Retinal pigment epithelial cell (primary cell): ENCODE data around the gene ACSS1.

ENCODE experiments used
- DNase-seq: peaks from one replicate; pipeline ENCODE4 v3.0.0-alpha.2; 2010; ENCODE audit warnings: low read depth
- H3K4me3 ChIP-seq: 2 replicates; pipeline ENCODE4 v1.5.1; 2011; ENCODE audit warnings: mild to moderate bottlenecking, low read length, control low read depth, moderate library complexity
- TF ChIP-seq, protein P1 (sequence below): conservative IDR thresholded peaks from 2 replicates; pipeline ENCODE4 v1.5.1; 2011; ENCODE audit warnings: low read depth, low read length, control low read depth, inconsistent platforms

ACSS1 gene

GRCh38 chr20:24963672-24964505 lies 94.0 kb downstream of the ACSS1 start:
- H3K4me3 ChIP-seq, result no peak overlapping the region
- TF ChIP-seq, protein P1, sequence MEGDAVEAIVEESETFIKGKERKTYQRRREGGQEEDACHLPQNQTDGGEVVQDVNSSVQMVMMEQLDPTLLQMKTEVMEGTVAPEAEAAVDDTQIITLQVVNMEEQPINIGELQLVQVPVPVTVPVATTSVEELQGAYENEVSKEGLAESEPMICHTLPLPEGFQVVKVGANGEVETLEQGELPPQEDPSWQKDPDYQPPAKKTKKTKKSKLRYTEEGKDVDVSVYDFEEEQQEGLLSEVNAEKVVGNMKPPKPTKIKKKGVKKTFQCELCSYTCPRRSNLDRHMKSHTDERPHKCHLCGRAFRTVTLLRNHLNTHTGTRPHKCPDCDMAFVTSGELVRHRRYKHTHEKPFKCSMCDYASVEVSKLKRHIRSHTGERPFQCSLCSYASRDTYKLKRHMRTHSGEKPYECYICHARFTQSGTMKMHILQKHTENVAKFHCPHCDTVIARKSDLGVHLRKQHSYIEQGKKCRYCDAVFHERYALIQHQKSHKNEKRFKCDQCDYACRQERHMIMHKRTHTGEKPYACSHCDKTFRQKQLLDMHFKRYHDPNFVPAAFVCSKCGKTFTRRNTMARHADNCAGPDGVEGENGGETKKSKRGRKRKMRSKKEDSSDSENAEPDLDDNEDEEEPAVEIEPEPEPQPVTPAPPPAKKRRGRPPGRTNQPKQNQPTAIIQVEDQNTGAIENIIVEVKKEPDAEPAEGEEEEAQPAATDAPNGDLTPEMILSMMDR, result no peak
- DNase-seq, result no peak

GRCh38 chr20:24962510-24962909 lies 95.4 kb downstream of the ACSS1 start:
- no peak for DNase-seq
- no peak overlapping the region for H3K4me3 ChIP-seq
- TF ChIP-seq, protein P1, result no peak

DNA sequence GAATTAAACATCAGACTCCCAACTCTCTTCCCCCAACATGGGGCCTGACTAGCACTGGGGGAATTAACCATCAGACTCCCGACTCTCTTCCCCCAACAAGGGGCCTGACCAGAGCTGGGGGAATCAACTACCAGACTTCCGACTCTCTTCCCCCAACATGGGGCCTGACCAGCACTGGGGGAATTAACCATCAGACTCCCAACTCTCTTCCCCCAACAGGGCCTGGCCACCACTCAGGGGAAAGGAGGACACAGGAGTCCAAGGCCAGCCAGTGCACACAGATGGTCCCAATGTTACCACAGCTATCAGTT lies 95.8 kb downstream of the ACSS1 start:
- TF ChIP-seq, protein P1, result no peak
- H3K4me3 ChIP-seq, result no peak overlapping the region
- no peak for DNase-seq

- DNase-seq, result no peak
- TF ChIP-seq, protein P1, result no peak
- no peak overlapping the region for H3K4me3 ChIP-seq
These were observed 96.4 kb downstream of the ACSS1 start for GRCh38 chr20:24961384-24962181.

- DNase-seq, result no peak
- TF ChIP-seq, protein P1, result no peak
- H3K4me3 ChIP-seq, result no peak overlapping the region
These were observed 97.1 kb downstream of the ACSS1 start for GRCh38 chr20:24960861-24961260.

DNA sequence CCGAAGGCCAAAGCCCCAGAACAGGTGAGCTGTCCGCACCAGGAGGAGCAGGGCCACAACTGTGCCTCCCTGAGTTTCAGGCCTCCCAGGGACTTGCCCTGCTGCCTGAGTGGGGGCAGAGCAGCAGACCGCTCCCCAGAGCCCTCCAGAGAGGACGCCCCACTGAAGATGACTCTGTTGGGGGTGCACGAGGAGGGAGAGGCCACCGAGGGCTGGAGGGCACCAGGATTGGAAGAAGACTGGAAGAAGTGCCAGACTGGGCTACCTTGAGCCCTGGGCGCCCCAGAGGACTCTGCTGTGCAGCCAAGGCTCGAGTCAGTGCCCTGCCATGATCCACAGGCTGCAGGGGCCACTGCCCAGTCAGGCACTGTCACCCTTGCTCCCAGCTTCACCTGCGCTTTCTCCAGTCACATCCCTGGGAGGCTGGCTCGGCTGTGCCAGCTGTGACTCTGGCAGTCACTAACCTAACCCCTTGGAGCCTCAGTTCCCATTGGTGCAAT lies 97.6 kb downstream of the ACSS1 start:
- TF ChIP-seq, protein P1, result no peak
- H3K4me3 ChIP-seq, result no peak overlapping the region
- DNase-seq, result no peak
